VCaP (cell line): ENCODE data around the gene MAGEA1.
"Not testable (repeated sequence)": the region's sequence is repeated elsewhere in the genome, so short reads cannot be mapped to it uniquely, and the experiment has no call there.

Experiments used
- H3K27ac ChIP-seq: fragments of 450-650 bp; 2 replicates; pipeline ENCODE4 v1.5.1; 2017
- CTCF ChIP-seq: fragments of 450-650 bp; conservative IDR thresholded peaks from 2 replicates; pipeline ENCODE4 v1.5.1; 2017; ENCODE audit warnings: mild to moderate bottlenecking, moderate library complexity

MAGEA1 gene

DNA sequence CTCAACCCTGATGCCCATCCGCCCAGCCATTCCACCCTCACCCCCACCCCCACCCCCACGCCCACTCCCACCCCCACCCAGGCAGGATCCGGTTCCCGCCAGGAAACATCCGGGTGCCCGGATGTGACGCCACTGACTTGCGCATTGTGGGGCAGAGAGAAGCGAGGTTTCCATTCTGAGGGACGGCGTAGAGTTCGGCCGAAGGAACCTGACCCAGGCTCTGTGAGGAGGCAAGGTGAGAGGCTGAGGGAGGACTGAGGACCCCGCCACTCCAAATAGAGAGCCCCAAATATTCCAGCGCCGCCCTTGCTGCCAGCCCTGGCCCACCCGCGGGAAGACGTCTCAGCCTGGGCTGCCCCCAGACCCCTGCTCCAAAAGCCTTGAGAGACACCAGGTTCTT lies at the start of gene MAGEA1:
Gene MAGEA1, plus strand, starts transcription at position 154 of the 400 bp plus-strand sequence. CDS start 3,106 bp downstream, outside the sequence.
- TF ChIP-seq CTCF = no peak
- no peak within 1 kb of the TSS for H3K27ac ChIP-seq

DNA sequence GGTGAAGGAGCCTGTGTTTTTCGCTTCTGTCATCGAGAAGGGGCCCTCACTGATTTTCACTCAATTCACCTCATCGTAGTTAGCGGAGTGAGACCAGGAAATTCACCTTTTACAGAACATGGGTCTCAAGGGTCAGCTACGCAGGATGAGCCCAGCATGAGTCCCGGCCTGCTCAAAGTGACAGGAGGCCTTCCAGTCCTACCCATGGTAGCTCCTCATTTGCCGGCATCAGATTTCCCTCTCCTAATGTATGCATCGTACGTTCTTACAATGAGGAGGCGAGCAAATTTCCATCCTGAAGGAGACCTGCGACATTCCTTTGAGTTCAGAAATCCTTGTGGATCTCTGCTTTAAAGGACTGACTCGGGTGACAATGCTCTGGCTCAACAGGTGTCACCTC lies 46.2 kb upstream of the MAGEA1 start:
- H3K27ac ChIP-seq = not testable (repeated sequence)

GRCh38 chrX:153139074-153139473 lies 40.0 kb upstream of the MAGEA1 start:
- not testable (repeated sequence) for H3K27ac ChIP-seq

DNA sequence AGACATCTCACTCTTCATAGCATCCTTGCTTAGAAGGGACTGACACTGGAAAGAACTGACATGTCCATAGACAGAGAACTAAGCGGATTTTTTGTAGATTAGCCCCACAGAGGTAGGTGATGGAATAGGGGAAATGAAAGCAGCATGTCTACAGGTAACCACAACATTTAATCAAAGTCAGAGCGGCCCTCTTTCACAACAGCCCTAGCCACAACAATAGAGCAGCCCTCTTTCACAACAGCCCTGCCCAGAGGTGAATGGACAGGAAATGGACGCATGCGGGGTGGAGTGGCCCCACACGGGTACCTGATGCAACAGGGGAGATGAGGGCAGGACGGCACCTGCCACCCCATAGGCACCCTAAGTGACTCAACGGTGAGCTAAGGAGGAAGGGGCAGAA lies 32.8 kb upstream of the MAGEA1 start:
- not testable (repeated sequence) for H3K27ac ChIP-seq

- TF ChIP-seq CTCF = no peak
- no peak overlapping the region for H3K27ac ChIP-seq
Measured at GRCh38 chrX:153153516-153153915, 25.6 kb upstream of the MAGEA1 start.

DNA sequence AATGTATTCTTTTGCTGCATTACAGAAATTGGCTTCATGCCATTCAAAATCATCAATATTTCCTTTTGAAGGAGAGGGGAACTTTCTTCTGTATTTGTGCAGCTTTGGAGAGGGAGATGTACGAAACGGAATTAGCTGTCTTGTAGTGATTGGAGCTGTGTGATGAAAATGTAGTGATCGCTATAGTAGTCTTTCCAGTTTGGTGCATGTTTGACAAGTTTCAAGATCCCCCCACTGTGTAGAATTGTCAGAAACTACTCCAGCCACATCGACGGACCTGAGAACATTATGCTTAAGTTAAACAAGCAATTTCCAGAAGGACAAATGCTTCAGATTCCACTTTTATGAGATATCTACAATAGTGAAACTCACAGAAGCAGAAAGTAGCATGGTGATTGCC lies 21.6 kb upstream of the MAGEA1 start:
- H3K27ac ChIP-seq = no peak overlapping the region
- TF ChIP-seq CTCF = no peak

DNA sequence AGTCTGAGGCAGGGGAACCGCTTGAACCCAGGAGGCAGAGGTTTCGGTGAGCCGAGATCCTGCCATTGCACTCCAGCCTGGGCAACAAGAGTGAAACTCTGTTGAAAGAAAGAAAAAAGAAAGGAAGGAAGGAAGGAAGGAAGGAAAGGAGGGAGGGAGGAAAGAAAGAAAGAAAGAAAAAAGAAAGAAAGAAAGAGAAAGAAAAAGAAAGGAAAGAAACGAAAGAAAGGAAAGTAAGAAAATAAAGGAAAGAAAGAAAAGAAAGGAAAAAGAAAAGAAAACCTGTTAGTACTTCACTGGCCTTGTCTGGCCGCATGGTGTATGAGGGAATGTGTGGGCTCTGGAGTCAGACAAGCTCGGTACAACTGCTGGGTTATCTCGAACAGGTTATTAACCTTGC lies 20.8 kb upstream of the MAGEA1 start:
- H3K27ac ChIP-seq = no peak overlapping the region
- TF ChIP-seq CTCF = no peak

- no peak overlapping the region for H3K27ac ChIP-seq
- no peak for TF ChIP-seq CTCF
Measured at GRCh38 chrX:153161952-153162351, 17.1 kb upstream of the MAGEA1 start.

- H3K27ac ChIP-seq = no peak overlapping the region
- no peak for TF ChIP-seq CTCF
Measured at GRCh38 chrX:153164733-153165132, 14.4 kb upstream of the MAGEA1 start.

- H3K27ac ChIP-seq = not testable (repeated sequence)
Measured at GRCh38 chrX:153168423-153168822, 10.7 kb upstream of the MAGEA1 start.
